Nephron progenitor cell (in vitro differentiated cells): ENCODE measurements around the gene RIMOC1.

Experiments used
- DNase-seq: peaks from one replicate; pipeline ENCODE4 v3.0.0; 2021
- H3K27ac Mint-ChIP-seq: 2 replicates; pipeline ENCODE4 v1.8.0; 2021; ENCODE audit warnings: mild to moderate bottlenecking, moderate library complexity, mixed read lengths
- H3K27me3 Mint-ChIP-seq: 2 replicates; pipeline ENCODE4 v1.8.0; 2021; ENCODE audit warnings: mild to moderate bottlenecking, low read depth, mixed read lengths; ENCODE audit not compliant: poor library complexity
- H3K36me3 Mint-ChIP-seq: 2 replicates; pipeline ENCODE4 v1.8.0; 2021; ENCODE audit warnings: low read depth, mixed read lengths
- H3K4me1 Mint-ChIP-seq: 2 replicates; pipeline ENCODE4 v1.8.0; 2021; ENCODE audit warnings: mixed read lengths
- H3K4me3 Mint-ChIP-seq: 2 replicates; pipeline ENCODE4 v1.8.0; 2021; ENCODE audit warnings: mild to moderate bottlenecking, moderate library complexity, mixed read lengths
- H3K9me3 Mint-ChIP-seq: 2 replicates; pipeline ENCODE4 v1.8.0; 2021; ENCODE audit warnings: mild to moderate bottlenecking, moderate library complexity, mixed read lengths
- TF ChIP-seq, protein P1 (sequence below): fragments of 200-600 bp; sonication (generic); IDR thresholded peaks from 2 replicates; pipeline ENCODE4 v1.5.0; 2021; ENCODE audit warnings: antibody characterized with exemption

RIMOC1 gene

DNA sequence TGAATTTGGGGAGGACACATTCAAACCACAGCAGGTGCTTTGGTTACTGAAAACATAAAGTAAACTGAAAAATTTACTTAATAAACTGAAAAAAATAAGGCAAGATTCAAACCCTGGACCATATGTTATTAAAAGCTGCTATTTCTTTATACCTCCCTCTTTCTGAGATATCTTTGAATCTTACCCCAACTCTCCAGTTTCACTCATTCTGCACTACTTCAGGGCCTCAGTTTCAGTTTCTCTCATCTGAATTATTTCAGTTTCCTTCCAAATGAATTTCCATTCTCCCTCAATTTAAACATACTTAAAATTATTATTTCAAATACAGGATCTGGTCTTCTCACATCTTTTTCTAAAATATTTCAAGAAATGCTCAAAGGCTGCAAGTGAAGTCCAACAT is 29.0 kb upstream of the RIMOC1 start:
- Mint-ChIP-seq H3K4me1 (peaks cover 16% of the 10 kb centered on the region), H3K36me3 (no peaks in the 10 kb centered on the region), H3K9me3 (peaks cover 6% of the 10 kb centered on the region), H3K27ac (no peak overlapping the region), H3K27me3 (peaks cover 3% of the 10 kb centered on the region), H3K4me3 (no peak overlapping the region)
- DNase-seq, result no peak
- TF ChIP-seq, protein P1, sequence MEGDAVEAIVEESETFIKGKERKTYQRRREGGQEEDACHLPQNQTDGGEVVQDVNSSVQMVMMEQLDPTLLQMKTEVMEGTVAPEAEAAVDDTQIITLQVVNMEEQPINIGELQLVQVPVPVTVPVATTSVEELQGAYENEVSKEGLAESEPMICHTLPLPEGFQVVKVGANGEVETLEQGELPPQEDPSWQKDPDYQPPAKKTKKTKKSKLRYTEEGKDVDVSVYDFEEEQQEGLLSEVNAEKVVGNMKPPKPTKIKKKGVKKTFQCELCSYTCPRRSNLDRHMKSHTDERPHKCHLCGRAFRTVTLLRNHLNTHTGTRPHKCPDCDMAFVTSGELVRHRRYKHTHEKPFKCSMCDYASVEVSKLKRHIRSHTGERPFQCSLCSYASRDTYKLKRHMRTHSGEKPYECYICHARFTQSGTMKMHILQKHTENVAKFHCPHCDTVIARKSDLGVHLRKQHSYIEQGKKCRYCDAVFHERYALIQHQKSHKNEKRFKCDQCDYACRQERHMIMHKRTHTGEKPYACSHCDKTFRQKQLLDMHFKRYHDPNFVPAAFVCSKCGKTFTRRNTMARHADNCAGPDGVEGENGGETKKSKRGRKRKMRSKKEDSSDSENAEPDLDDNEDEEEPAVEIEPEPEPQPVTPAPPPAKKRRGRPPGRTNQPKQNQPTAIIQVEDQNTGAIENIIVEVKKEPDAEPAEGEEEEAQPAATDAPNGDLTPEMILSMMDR, result no peak

GRCh38 chr5:41876678-41877077 is 27.5 kb upstream of the RIMOC1 start:
- Mint-ChIP-seq H3K27me3 (peaks cover 3% of the 10 kb centered on the region), H3K4me1 (peaks cover 11% of the 10 kb centered on the region), H3K9me3 (peaks cover 6% of the 10 kb centered on the region), H3K36me3 (no peaks in the 10 kb centered on the region), H3K27ac (no peak overlapping the region), H3K4me3 (no peak overlapping the region)
- TF ChIP-seq, protein P1, result no peak
- DNase-seq, result no peak

DNA sequence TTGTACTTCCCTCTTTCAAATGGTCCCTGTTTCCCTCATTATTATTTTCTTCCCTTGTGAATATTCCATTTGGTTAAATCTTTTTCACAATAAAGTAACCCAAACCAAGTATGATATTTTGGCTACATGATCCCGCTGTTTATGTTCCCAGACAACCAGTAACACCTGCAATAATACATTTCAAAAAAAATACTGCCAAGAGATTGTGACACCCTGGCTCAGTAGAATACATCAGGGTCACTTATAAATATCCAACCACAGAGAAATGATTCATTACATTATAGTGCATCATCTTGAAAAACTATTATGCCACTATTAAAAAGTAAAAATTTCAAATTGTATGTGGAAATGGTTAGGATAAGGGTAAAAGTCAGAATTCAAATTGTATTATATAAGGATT is 26.7 kb upstream of the RIMOC1 start:
- H3K4me3 Mint-ChIP-seq, result no peak overlapping the region
- peaks cover 6% of the 10 kb centered on the region for H3K9me3 Mint-ChIP-seq

GRCh38 chr5:41878173-41878572 is 26.0 kb upstream of the RIMOC1 start:
- TF ChIP-seq, protein P1, result no peak
- peaks cover 11% of the 10 kb centered on the region for H3K4me1 Mint-ChIP-seq
- peaks cover 7% of the 10 kb centered on the region for H3K27me3 Mint-ChIP-seq
- H3K36me3 Mint-ChIP-seq, result no peaks in the 10 kb centered on the region
- peaks cover 6% of the 10 kb centered on the region for H3K9me3 Mint-ChIP-seq
- H3K4me3 Mint-ChIP-seq, result no peak overlapping the region
- H3K27ac Mint-ChIP-seq, result no peak overlapping the region
- DNase-seq, result no peak

More for the DNA sequence above, 26.7 kb upstream of the RIMOC1 start:
- TF ChIP-seq, protein P1, result no peak
- DNase-seq, result no peak
- Mint-ChIP-seq H3K4me1 (peaks cover 11% of the 10 kb centered on the region), H3K27me3 (peaks cover 7% of the 10 kb centered on the region), H3K27ac (no peak overlapping the region), H3K36me3 (no peaks in the 10 kb centered on the region)

GRCh38 chr5:41878643-41879478 is 25.3 kb upstream of the RIMOC1 start:
- TF ChIP-seq, protein P1, result no peak
- Mint-ChIP-seq H3K27me3 (peaks cover 7% of the 10 kb centered on the region), H3K4me1 (peaks cover 11% of the 10 kb centered on the region), H3K4me3 (no peak overlapping the region), H3K36me3 (no peaks in the 10 kb centered on the region), H3K9me3 (peaks cover 6% of the 10 kb centered on the region), H3K27ac (no peak overlapping the region)
- DNase-seq, result no peak

DNA sequence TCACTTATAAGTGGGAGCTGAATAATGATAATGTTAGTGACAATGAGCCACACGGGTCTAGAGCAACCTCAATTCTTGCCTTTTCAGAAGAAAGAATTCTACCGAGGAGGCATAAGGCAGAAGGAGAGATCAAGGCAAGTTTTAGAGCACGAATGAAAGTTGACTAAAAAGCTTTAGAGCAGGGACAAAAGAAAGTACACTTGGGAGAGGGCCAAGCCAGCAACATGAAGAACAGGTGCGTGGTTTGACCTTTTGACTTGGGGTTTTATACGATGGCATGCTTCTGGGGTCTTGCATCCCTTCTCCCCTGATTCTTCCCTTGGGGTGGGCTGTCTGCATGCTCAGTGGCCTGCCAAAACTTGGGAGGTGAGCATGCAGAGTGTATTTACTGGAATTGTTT is 21.4 kb upstream of the RIMOC1 start:
- H3K9me3 Mint-ChIP-seq, result peaks cover 10% of the 10 kb centered on the region
- no peak overlapping the region for H3K27ac Mint-ChIP-seq
- no peak overlapping the region for H3K4me3 Mint-ChIP-seq
- H3K27me3 Mint-ChIP-seq, result peaks cover 3% of the 10 kb centered on the region
- DNase-seq, result no peak
- no peaks in the 10 kb centered on the region for H3K36me3 Mint-ChIP-seq
- H3K4me1 Mint-ChIP-seq, result no peaks in the 10 kb centered on the region
- TF ChIP-seq, protein P1, result no peak
